Panc1 (cell line): ENCODE results near the gene HOPX.

ENCODE experiments used
- POLR2AphosphoS5 ChIP-seq: IDR thresholded peaks from 2 replicates; pipeline ENCODE4 v1.6.1; 2012; ENCODE audit warnings: mild to moderate bottlenecking, low read depth, low read length, moderate library complexity
- SIN3A ChIP-seq: IDR thresholded peaks from 2 replicates; pipeline ENCODE4 v1.6.1; 2012; ENCODE audit warnings: low read depth, mild to moderate bottlenecking, low read length, moderate library complexity, borderline replicate concordance; ENCODE audit not compliant: insufficient read depth
- TCF7L2 ChIP-seq: IDR thresholded peaks from 2 replicates; pipeline ENCODE4 v1.6.1; 2011; ENCODE audit warnings: mild to moderate bottlenecking, low read depth, low read length, inconsistent platforms
- TF ChIP-seq, protein P1 (sequence below): fragments of 450-650 bp; IDR thresholded peaks from 2 replicates; pipeline ENCODE4 v1.5.1; 2017; ENCODE audit warnings: mild to moderate bottlenecking
- TF ChIP-seq, protein P2 (sequence below), 2 experiments: IDR thresholded peaks; 2 replicates each; pipeline ENCODE4 v1.6.1; 2011 to 2012; ENCODE audit warnings: low read depth in 2 of 2, control low read depth in 1 of 2, low read length in 1 of 2, mild to moderate bottlenecking in 1 of 2, moderate library complexity in 1 of 2; ENCODE audit not compliant: insufficient read depth in 1 of 2

DNA sequence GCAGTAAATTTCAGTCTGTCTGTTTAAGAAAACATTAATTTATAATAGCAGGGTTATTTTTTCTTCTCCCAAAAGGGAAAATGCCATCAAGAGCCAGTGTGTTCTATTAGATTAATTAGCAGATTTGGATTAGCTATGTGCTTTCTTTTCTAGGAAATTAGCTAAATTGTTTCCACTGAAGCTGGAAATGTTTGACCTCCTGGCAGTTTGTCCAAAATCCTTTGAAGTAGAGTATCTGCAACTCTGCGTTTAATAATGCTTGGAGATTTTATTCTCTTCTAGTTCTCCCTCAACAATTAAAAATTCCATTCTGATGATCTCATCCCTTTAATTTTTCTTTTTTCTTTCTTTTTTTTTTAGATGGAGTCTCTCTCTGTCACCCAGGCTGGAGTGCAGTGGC lies 27.1 kb upstream of the HOPX start:
- TF ChIP-seq, protein P1, sequence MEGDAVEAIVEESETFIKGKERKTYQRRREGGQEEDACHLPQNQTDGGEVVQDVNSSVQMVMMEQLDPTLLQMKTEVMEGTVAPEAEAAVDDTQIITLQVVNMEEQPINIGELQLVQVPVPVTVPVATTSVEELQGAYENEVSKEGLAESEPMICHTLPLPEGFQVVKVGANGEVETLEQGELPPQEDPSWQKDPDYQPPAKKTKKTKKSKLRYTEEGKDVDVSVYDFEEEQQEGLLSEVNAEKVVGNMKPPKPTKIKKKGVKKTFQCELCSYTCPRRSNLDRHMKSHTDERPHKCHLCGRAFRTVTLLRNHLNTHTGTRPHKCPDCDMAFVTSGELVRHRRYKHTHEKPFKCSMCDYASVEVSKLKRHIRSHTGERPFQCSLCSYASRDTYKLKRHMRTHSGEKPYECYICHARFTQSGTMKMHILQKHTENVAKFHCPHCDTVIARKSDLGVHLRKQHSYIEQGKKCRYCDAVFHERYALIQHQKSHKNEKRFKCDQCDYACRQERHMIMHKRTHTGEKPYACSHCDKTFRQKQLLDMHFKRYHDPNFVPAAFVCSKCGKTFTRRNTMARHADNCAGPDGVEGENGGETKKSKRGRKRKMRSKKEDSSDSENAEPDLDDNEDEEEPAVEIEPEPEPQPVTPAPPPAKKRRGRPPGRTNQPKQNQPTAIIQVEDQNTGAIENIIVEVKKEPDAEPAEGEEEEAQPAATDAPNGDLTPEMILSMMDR = no peak
- TF ChIP-seq POLR2AphosphoS5 (no peak), SIN3A (no peak), TCF7L2 (no peak)
- TF ChIP-seq, protein P2, sequence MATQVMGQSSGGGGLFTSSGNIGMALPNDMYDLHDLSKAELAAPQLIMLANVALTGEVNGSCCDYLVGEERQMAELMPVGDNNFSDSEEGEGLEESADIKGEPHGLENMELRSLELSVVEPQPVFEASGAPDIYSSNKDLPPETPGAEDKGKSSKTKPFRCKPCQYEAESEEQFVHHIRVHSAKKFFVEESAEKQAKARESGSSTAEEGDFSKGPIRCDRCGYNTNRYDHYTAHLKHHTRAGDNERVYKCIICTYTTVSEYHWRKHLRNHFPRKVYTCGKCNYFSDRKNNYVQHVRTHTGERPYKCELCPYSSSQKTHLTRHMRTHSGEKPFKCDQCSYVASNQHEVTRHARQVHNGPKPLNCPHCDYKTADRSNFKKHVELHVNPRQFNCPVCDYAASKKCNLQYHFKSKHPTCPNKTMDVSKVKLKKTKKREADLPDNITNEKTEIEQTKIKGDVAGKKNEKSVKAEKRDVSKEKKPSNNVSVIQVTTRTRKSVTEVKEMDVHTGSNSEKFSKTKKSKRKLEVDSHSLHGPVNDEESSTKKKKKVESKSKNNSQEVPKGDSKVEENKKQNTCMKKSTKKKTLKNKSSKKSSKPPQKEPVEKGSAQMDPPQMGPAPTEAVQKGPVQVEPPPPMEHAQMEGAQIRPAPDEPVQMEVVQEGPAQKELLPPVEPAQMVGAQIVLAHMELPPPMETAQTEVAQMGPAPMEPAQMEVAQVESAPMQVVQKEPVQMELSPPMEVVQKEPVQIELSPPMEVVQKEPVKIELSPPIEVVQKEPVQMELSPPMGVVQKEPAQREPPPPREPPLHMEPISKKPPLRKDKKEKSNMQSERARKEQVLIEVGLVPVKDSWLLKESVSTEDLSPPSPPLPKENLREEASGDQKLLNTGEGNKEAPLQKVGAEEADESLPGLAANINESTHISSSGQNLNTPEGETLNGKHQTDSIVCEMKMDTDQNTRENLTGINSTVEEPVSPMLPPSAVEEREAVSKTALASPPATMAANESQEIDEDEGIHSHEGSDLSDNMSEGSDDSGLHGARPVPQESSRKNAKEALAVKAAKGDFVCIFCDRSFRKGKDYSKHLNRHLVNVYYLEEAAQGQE (IDR thresholded peaks at IDR 0.05; ENCODE audit: insufficient read depth in 1 of 2, low read depth in 2 of 2, low read length in 1 of 2) = no peak
